Small intestine (tissue), 7 donors: Measurements from ENCODE around the gene SLIT3. TPM values are rescaled to one million over a fixed set of nuclear protein-coding genes. Genes with fewer than 3 reads are reported as not detected.

Experiments used
- DNase-seq, 2 donors: peaks; one replicate each; pipeline versions ENCODE4 v3.0.0 to v3.0.0-alpha.2; 2013
- FAIRE-seq: peaks from 2 replicates; lab custom pipeline; 2012; peaks lifted over from hg19 to GRCh38; lab: Jason Lieb, UNC
- H3K27ac ChIP-seq, 3 donors: one replicate each; pipeline ENCODE4 v1.5.1; 2013; ENCODE audit warnings: low read length in 2 of 3, mild to moderate bottlenecking in 2 of 3, control low read depth in 1 of 3, inconsistent platforms in 1 of 3, low read depth in 1 of 3, moderate library complexity in 1 of 3
- H3K27me3 ChIP-seq, 3 donors: one replicate each; pipeline ENCODE4 v1.6.1; 2013; ENCODE audit warnings: low read length in 3 of 3, inconsistent platforms in 1 of 3; ENCODE audit not compliant: control insufficient read depth in 3 of 3, insufficient read depth in 3 of 3
- H3K36me3 ChIP-seq, 3 donors: one replicate each; pipeline ENCODE4 v1.6.1; 2013; ENCODE audit warnings: low read length in 3 of 3, inconsistent platforms in 1 of 3, low read depth in 1 of 3, mild to moderate bottlenecking in 1 of 3, moderate library complexity in 1 of 3; ENCODE audit not compliant: control insufficient read depth in 3 of 3, insufficient read depth in 2 of 3
- H3K4me1 ChIP-seq, 3 donors: one replicate each; pipeline ENCODE4 v1.6.1; 2013; ENCODE audit warnings: low read length in 2 of 3, inconsistent platforms in 1 of 3, low read depth in 1 of 3, mild to moderate bottlenecking in 1 of 3, moderate library complexity in 1 of 3; ENCODE audit not compliant: control insufficient read depth in 3 of 3, insufficient read depth in 2 of 3
- H3K4me3 ChIP-seq, 3 donors: one replicate each; pipeline ENCODE4 v1.5.1; 2013; ENCODE audit warnings: low read length in 3 of 3, control low read depth in 1 of 3, inconsistent platforms in 1 of 3, low read depth in 1 of 3, mild to moderate bottlenecking in 1 of 3, moderate library complexity in 1 of 3
- H3K9me3 ChIP-seq, 2 donors: one replicate each; pipeline ENCODE4 v1.6.1; 2013; ENCODE audit warnings: low read depth in 1 of 2, low read length in 1 of 2; ENCODE audit not compliant: control insufficient read depth in 2 of 2, insufficient read depth in 1 of 2
- WGBS, 3 donors: extraction: QIAGEN DNeasy Blood & Tissue Kit; methylation state at CpG; one replicate each; pipeline ENCODE4 v1.1.7; 2013; 5-methylcytosine and 5-hydroxymethylcytosine counted together
- polyA plus RNA-seq, 4 donors: library from polyadenylated mRNA; stranded (reverse) in 3 of 4; unstranded in 1 of 4; fragments of 200-250 nt in 3 of 4; fragments of 120-200 nt in 1 of 4; gene quantifications; one replicate each; pipeline versions ENCODE4 v1.2.1 to v1.2.3, GENCODE V29; 2013
- donor health status: healthy with polysubstance abuse.
- donor health status: control.
- donor health status: control.
- donor health status: Bipolar disorder and iron deficiency.
- donor health status: healthy.

Gene SLIT3
- polyA plus RNA-seq, 4 donors: 0.27 to 5.5 (median 5.3) TPM; not detected in 1

DNA sequence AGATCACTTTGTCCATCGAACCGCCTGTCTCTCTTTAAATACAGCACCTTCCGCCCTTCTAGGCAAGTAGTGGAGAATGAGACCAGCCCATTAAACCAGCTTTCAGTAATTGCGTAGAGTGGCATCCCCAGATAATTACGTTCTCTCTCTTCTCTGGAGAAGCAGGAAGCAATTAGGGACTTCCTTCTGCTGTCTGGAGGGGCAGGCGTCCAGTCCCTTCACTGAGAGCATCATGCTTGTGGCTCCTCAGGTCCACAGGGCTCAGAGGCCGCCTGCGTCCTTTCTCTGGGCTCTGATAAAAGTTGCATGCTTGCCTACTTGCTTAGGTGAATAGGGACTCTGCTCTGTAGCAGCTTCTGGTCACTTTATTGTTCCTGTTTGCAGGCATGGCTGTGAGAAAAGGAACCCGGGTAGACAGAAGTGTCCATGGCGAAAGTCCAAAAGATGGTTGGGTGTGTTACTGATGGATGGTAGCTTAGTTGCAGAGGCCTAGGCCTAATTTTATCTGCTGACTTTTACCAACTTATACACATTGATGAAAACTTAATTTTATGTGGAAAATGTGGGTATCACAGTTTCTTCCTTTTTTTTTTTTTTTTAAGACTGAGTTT is 422.7 kb downstream of the SLIT3 start:
- WGBS, 3 donors: 70 to 76% (median 72%) methylated on average over 10 of the region's 10 CpGs

GRCh38 chr5:168877132-168877892 is 423.6 kb downstream of the SLIT3 start:
- 10 to 34% (median 17%) methylated on average over 11 of the region's 11 CpGs for WGBS, 3 donors
- Histone ChIP-seq H3K4me1 (peaks cover 0 to 8% (median 0%) of the 10 kb centered on the region in 3 donors), H3K36me3 (no peaks in the 10 kb centered on the region), H3K4me3 (no peak overlapping the region), H3K9me3 (no peaks in the 10 kb centered on the region), H3K27me3 (peaks cover 0 to 3% (median 0%) of the 10 kb centered on the region in 3 donors), H3K27ac (no peak overlapping the region)
- peak in 1 of 2 donors; percentile 24 for DNase-seq
- FAIRE-seq: no peak

More for the DNA sequence above, 422.7 kb downstream of the SLIT3 start:
- no peak for FAIRE-seq
- no peak for DNase-seq
- H3K36me3 ChIP-seq: no peaks in the 10 kb centered on the region
- H3K27me3 ChIP-seq: peaks cover 0 to 5% (median 0%) of the 10 kb centered on the region in 3 donors
- peaks cover 0 to 8% (median 0%) of the 10 kb centered on the region in 3 donors for H3K4me1 ChIP-seq
- no peak overlapping the region for H3K4me3 ChIP-seq
- H3K9me3 ChIP-seq: no peaks in the 10 kb centered on the region
- H3K27ac ChIP-seq: no peak overlapping the region

GRCh38 chr5:168876419-168876818 is 424.5 kb downstream of the SLIT3 start:
- peaks cover 0 to 8% (median 0%) of the 10 kb centered on the region in 3 donors for H3K4me1 ChIP-seq
- no peak overlapping the region for H3K27ac ChIP-seq
- no peak for FAIRE-seq
- WGBS, 3 donors: 83 to 88% (median 87%) methylated on average over 3 of the region's 3 CpGs
- H3K36me3 ChIP-seq: no peaks in the 10 kb centered on the region
- DNase-seq: no peak
- no peak overlapping the region for H3K4me3 ChIP-seq
- peaks cover 0 to 3% (median 0%) of the 10 kb centered on the region in 3 donors for H3K27me3 ChIP-seq
- no peaks in the 10 kb centered on the region for H3K9me3 ChIP-seq

- FAIRE-seq: no peak
- no peaks in the 10 kb centered on the region for H3K36me3 ChIP-seq
- DNase-seq: no peak
- peaks cover 0 to 3% (median 0%) of the 10 kb centered on the region in 3 donors for H3K27me3 ChIP-seq
- H3K9me3 ChIP-seq: no peaks in the 10 kb centered on the region
- no peak overlapping the region for H3K4me3 ChIP-seq
- H3K27ac ChIP-seq: no peak overlapping the region
- peaks cover 0 to 8% (median 0%) of the 10 kb centered on the region in 3 donors for H3K4me1 ChIP-seq
- 49 to 58% (median 56%) methylated on average over 5 of the region's 5 CpGs for WGBS, 3 donors
Observed at GRCh38 chr5:168875832-168876231, 425.1 kb downstream of the SLIT3 start.

DNA sequence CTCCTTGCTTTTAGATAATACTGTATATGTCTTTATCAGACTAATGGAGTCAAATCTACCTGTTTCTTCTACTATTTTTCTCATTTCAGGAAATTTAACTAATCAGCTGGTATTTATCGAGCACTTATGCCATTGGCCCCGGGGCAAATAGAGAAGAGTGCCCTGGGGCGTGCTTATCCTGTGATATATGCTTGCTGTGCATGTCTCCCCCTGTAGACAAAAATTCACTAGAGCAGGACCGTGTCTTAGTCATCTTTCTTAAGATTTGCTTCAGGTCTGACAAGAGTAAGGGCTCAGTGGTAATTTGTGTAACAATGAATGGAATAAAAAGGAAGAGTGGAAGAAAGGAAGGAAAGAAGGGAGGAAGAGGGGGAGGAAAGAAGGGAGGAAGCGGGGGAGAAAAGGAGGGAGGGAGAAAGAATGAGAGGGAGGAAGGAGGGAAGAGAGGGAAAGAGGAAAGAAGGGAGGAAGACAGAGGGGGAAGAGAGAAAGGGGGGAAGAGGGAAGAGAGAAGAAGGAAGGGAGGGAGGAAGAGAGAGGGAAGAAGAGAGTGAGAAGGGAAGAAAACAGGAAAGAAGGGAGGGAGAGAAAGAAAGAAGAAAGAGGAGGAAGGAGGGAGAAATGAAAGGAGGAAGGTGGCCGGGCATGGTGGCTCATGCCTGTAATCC is 426.1 kb downstream of the SLIT3 start:
- Histone ChIP-seq H3K4me1 (peaks cover 0 to 5% (median 0%) of the 10 kb centered on the region in 3 donors), H3K27me3 (peaks cover 0 to 3% (median 0%) of the 10 kb centered on the region in 3 donors), H3K9me3 (no peaks in the 10 kb centered on the region), H3K4me3 (no peak overlapping the region), H3K36me3 (no peaks in the 10 kb centered on the region), H3K27ac (no peak overlapping the region)
- WGBS, 3 donors: 48 to 61% (median 54%) methylated on average over 6 of the region's 6 CpGs
- FAIRE-seq: no peak
- peak in 1 of 2 donors; percentile 32 for DNase-seq

- Histone ChIP-seq H3K27ac (no peak overlapping the region), H3K9me3 (no peaks in the 10 kb centered on the region), H3K27me3 (peaks cover 0 to 6% (median 0%) of the 10 kb centered on the region in 3 donors), H3K4me1 (no peaks in the 10 kb centered on the region), H3K4me3 (no peak overlapping the region), H3K36me3 (no peaks in the 10 kb centered on the region)
- 51 to 69% (median 52%) methylated on average over 3 of the region's 3 CpGs for WGBS, 3 donors
- FAIRE-seq: no peak
- no peak for DNase-seq
Observed at GRCh38 chr5:168872246-168872645, 428.7 kb downstream of the SLIT3 start.

GRCh38 chr5:168870910-168871309 is 430.0 kb downstream of the SLIT3 start:
- Histone ChIP-seq H3K4me1 (no peaks in the 10 kb centered on the region), H3K27ac (no peak overlapping the region), H3K27me3 (peaks cover 0 to 6% (median 0%) of the 10 kb centered on the region in 3 donors), H3K36me3 (no peaks in the 10 kb centered on the region), H3K4me3 (no peak overlapping the region), H3K9me3 (no peaks in the 10 kb centered on the region)
- no peak for DNase-seq
- 78 to 83% (median 80%) methylated on average over 9 of the region's 9 CpGs for WGBS, 3 donors
- FAIRE-seq: no peak

GRCh38 chr5:168869615-168870227 is 431.2 kb downstream of the SLIT3 start:
- Histone ChIP-seq H3K27ac (no peak overlapping the region), H3K36me3 (no peaks in the 10 kb centered on the region), H3K4me1 (no peaks in the 10 kb centered on the region), H3K27me3 (peaks cover 0 to 6% (median 0%) of the 10 kb centered on the region in 3 donors), H3K4me3 (no peak overlapping the region), H3K9me3 (no peaks in the 10 kb centered on the region)
- WGBS, 3 donors: 78 to 84% (median 82%) methylated on average over 12 of the region's 12 CpGs
- DNase-seq (no peak), FAIRE-seq (no peak)
